ENCODE results near the gene EGLN1.

Gene EGLN1

DNA sequence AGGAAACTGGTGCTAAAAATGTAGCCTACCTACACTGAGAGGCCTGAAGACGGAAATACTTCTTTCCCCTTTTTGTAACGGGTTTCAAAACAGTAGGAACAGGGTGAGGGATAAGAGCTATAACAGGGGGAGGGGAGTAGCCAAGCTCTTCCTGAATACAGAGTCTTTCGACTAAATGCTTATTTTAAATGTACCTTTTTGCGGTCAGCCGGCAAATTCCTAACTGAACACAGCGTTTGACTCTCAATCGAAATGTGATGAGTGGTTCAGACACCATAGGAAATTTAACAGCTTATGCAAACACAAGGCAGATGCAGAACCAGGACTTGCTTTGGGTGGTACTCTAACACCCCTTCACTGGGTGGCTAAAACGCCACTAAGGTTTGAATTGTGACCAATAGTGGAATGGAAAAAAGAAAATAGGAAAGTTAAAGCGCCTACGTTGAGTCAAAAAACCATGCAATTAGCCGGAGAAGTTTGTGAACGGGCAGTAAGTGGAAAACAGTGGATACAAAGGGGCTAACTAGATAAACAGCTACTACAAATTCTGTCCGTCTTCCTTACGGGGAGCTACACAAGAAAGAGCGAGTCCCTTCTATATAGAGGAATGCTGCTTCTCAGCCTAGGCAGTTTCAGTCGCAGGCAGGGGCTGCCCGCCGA, 1.7 kb downstream of the EGLN1 start:
- TF ChIP-seq, protein P1, sequence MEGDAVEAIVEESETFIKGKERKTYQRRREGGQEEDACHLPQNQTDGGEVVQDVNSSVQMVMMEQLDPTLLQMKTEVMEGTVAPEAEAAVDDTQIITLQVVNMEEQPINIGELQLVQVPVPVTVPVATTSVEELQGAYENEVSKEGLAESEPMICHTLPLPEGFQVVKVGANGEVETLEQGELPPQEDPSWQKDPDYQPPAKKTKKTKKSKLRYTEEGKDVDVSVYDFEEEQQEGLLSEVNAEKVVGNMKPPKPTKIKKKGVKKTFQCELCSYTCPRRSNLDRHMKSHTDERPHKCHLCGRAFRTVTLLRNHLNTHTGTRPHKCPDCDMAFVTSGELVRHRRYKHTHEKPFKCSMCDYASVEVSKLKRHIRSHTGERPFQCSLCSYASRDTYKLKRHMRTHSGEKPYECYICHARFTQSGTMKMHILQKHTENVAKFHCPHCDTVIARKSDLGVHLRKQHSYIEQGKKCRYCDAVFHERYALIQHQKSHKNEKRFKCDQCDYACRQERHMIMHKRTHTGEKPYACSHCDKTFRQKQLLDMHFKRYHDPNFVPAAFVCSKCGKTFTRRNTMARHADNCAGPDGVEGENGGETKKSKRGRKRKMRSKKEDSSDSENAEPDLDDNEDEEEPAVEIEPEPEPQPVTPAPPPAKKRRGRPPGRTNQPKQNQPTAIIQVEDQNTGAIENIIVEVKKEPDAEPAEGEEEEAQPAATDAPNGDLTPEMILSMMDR (IDR thresholded peaks at IDR 0.05; ENCODE audit: low read depth, low read length) = no peak
- peak overlapping the region; percentile 87 for H3K4me3 ChIP-seq (ENCODE audit: low read depth, low read length)

DNA sequence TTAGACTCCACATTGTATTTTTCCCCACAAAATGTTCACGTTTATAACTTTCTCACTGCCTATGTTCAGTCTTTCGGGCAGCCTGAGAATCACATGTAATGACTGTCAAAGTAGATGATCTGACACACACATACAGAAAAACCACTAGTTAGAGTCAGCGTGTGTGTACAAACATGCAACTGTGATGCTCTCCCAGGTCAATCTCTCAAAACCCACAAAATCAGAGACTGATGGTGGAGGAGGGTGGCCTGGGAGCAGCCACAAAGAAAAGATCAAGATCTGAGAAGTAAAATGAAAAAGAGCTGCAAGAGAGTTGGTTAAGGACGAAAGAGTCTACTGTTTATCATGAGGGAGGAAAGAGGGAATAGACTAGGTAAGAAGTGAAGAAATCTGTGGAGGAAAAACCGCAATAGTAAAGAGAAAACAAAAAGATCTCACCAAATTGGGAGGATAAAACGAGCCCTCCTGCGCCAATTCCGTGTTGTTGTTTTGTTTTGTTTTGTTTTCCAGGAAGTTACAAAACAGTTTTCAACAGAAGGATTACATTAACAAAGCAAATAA, 2.3 kb downstream of the EGLN1 start:
- peak overlapping the region; percentile 87 for H3K4me3 ChIP-seq (ENCODE audit: low read depth, low read length)
- TF ChIP-seq, protein P1 (IDR thresholded peaks at IDR 0.05; ENCODE audit: low read depth, low read length) = no peak

DNA sequence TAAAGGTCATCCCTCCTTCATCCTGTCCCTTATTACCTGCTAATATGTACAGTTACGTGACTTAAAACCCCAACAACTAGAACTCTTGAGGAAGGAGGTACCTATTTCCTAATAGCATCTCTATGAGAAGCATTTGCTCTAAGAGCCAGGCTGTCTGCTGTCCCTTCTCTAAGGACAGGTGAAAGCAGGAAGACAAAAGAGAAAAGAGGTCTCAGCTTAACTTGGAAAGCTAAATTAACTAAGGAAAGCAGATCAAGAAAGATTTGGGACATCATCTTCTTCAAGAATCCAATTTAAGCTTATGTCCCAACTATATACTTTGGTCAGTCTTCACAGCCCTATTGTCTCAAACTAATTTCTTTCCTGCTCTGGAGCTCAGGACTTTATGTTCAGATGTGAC, 2.9 kb downstream of the EGLN1 start:
- TF ChIP-seq, protein P1 (IDR thresholded peaks at IDR 0.05; ENCODE audit: low read depth, low read length) = no peak
- H3K4me3 ChIP-seq (ENCODE audit: low read depth, low read length) = peak overlapping the region; percentile 87

DNA sequence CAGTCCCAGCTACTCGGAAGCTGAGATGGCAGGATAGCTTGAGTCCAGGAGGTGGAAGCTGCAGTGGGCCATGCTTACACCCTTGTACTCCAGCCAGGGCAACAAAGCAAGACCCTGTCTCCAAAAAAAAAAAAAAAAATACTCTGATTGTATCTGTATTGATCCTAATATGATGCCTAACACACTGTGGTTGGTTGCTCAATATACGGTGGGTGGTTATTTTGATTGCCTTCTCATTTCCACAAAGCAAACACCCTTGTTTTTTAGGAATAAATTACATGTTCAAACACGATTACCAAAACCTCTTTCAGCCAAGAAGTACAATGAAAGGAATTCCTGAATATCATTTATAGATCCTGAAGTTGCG, 3.4 kb downstream of the EGLN1 start:
- peak overlapping the region; percentile 87 for H3K4me3 ChIP-seq (ENCODE audit: low read depth, low read length)

DNA sequence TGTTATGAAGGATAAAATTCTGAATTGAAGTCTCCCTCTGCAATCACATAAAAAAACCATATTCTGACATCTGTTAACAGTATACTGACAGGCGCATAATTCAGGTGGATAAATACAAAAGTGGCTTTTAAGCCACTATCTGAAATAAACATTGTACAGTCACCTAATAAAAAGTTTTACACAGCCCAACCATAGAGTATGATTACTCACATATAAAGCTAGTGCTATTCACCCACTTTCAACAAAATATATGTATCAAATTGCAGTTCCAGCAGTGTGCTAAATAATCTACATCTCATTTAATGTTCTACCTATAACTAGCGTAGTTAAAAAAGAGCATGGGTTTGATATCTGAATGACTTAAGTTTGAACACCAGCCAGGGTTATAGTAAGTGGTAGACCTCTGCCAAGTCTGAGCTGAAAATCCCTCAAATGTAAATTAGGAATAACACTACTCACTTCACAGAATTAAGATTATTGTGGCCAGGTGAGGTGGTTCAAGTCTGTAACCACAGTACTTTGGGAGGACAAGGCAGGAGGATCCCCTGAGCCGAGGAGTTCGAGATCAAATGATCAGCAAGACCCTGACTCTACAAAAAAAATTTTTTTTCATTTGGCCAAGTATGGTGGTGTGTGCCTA, 3.9 kb downstream of the EGLN1 start:
- H3K4me3 ChIP-seq (ENCODE audit: low read depth, low read length) = peak overlapping the region; percentile 87
- TF ChIP-seq, protein P1 (IDR thresholded peaks at IDR 0.05; ENCODE audit: low read depth, low read length) = no peak

More for the DNA sequence above, 3.4 kb downstream of the EGLN1 start:
- TF ChIP-seq, protein P1 (IDR thresholded peaks at IDR 0.05; ENCODE audit: low read depth, low read length) = no peak

DNA sequence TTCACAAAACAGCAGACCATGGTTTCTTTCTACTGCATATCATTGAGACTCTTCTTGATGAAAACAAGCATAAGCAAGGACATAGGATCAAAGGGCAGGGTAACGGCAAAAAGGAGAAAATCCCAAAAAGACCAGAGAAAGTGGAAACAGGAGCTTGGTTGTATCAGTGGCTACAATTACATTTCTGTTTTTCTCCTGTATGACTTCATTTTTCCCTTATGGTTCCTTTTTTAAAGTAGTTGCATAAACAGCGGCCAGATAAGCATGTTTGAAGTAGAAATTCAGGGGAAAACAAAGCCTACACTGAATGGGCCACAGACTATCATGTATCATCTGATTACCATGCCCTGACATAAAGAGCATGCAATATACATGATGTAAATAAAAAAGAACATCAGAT, 4.6 kb downstream of the EGLN1 start:
- TF ChIP-seq, protein P1 (IDR thresholded peaks at IDR 0.05; ENCODE audit: low read depth, low read length) = no peak
- H3K4me3 ChIP-seq (ENCODE audit: low read depth, low read length) = peak overlapping the region; percentile 19

DNA sequence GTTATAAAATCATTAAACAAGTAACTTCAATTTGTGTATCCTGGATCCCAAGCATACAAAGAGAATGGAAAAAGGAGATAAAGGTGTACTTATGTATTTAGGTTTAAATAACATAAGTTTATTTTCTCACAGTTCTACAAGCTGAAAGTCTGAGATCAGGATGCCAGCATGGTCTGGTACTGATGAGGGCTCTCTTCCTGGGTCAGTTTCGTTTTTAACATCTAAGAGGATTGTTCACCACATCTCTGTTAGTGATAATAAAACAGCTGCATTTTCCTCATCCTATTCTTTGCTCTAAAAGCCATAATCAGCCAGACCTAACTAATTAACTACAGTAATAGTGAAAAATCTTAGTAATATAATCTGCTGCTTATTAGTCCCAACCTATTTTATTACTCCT, 5.2 kb downstream of the EGLN1 start:
- no peak overlapping the region for H3K4me3 ChIP-seq (ENCODE audit: low read depth, low read length)
- TF ChIP-seq, protein P1 (IDR thresholded peaks at IDR 0.05; ENCODE audit: low read depth, low read length) = no peak
